Measurements from ENCODE around the gene ANKMY1.

The ANKMY1 gene

DNA sequence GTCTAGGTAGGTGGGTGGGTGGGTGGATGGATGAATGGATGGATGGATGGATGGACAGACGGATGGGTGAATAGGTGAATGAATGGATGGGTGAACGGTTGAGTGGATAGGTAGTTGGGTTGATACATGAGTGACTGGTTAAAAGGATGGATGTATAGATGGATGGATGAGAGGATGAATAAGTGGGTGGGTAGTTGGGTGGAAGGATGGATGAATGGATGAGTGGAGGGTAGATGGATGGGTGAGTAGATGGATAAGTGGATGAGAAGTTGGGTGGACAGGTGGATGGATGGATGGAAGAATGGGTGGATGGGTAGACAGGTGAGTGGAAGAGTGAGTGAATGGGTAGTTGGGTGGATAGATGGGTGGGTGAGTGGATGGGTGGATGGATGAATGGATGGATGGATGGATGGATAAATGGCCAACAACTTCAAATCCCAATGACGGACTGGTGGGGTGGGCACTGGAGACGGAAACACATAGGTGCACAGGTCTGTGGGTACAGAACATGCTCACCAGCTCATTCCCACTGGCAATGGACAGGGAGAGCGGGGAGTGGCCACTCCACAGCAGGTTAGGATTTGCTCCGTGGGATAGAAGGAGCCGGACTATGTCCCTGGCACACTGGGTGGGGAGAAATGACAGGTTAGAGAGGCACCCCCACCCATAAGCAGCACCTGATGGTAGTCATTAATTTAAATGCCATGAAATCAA, 48.8 kb downstream of the ANKMY1 start:
- H3K9me3 ChIP-seq (ENCODE audit: insufficient read depth, low read depth, low read length), result no peaks in the 10 kb centered on the region
- no peaks in the 10 kb centered on the region for H3K4me1 ChIP-seq (ENCODE audit: insufficient read depth, low read length, poor library complexity, severe bottlenecking)
- no peak overlapping the region for H3K9ac ChIP-seq (ENCODE audit: low read depth, low read length, poor library complexity, severe bottlenecking)
- no peak overlapping the region for H3K4me3 ChIP-seq (ENCODE audit: low read length, poor library complexity, severe bottlenecking)
- no peaks in the 10 kb centered on the region for H3K79me2 ChIP-seq (ENCODE audit: insufficient read depth, low read length)
- H3K36me3 ChIP-seq (ENCODE audit: insufficient read depth, low read length), result no peaks in the 10 kb centered on the region
- no peaks in the 10 kb centered on the region for H3F3A ChIP-seq (ENCODE audit: low read depth)
- TF ChIP-seq, protein P1, sequence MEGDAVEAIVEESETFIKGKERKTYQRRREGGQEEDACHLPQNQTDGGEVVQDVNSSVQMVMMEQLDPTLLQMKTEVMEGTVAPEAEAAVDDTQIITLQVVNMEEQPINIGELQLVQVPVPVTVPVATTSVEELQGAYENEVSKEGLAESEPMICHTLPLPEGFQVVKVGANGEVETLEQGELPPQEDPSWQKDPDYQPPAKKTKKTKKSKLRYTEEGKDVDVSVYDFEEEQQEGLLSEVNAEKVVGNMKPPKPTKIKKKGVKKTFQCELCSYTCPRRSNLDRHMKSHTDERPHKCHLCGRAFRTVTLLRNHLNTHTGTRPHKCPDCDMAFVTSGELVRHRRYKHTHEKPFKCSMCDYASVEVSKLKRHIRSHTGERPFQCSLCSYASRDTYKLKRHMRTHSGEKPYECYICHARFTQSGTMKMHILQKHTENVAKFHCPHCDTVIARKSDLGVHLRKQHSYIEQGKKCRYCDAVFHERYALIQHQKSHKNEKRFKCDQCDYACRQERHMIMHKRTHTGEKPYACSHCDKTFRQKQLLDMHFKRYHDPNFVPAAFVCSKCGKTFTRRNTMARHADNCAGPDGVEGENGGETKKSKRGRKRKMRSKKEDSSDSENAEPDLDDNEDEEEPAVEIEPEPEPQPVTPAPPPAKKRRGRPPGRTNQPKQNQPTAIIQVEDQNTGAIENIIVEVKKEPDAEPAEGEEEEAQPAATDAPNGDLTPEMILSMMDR (conservative IDR thresholded peaks at IDR 0.05; ENCODE audit: low read length), result no peak
- TF ChIP-seq EZH2phosphoT487 (IDR thresholded peaks at IDR 0.05; ENCODE audit: borderline replicate concordance), result no peak
- H3K27me3 ChIP-seq (ENCODE audit: insufficient read depth, low read length, poor library complexity, severe bottlenecking), result no peaks in the 10 kb centered on the region
- no peak overlapping the region for H2AFZ ChIP-seq (ENCODE audit: low read length)
- H3K4me2 ChIP-seq (ENCODE audit: low read depth, low read length, poor library complexity, severe bottlenecking), result no peak overlapping the region
- H3K9me2 ChIP-seq (replicated peaks; ENCODE audit: low read depth, low read length), result no peaks in the 10 kb centered on the region
- H4K20me1 ChIP-seq (ENCODE audit: insufficient read depth, low read length, poor library complexity, severe bottlenecking), result no peaks in the 10 kb centered on the region

GRCh38 chr2:240507778-240508251, 50.0 kb downstream of the ANKMY1 start:
- Histone ChIP-seq H3K4me1 (ENCODE audit: insufficient read depth, low read length, poor library complexity, severe bottlenecking) (no peaks in the 10 kb centered on the region), H3F3A (ENCODE audit: low read depth) (no peaks in the 10 kb centered on the region), H3K9me2 (replicated peaks; ENCODE audit: low read depth, low read length) (no peaks in the 10 kb centered on the region), H4K20me1 (ENCODE audit: insufficient read depth, low read length, poor library complexity, severe bottlenecking) (no peaks in the 10 kb centered on the region), H3K79me2 (ENCODE audit: insufficient read depth, low read length) (no peaks in the 10 kb centered on the region), H2AFZ (ENCODE audit: low read length) (no peak overlapping the region), H3K27me3 (ENCODE audit: insufficient read depth, low read length, poor library complexity, severe bottlenecking) (no peaks in the 10 kb centered on the region), H3K9ac (ENCODE audit: low read depth, low read length, poor library complexity, severe bottlenecking) (no peak overlapping the region), H3K4me2 (ENCODE audit: low read depth, low read length, poor library complexity, severe bottlenecking) (no peak overlapping the region), H3K36me3 (ENCODE audit: insufficient read depth, low read length) (no peaks in the 10 kb centered on the region), H3K4me3 (ENCODE audit: low read length, poor library complexity, severe bottlenecking) (no peak overlapping the region), H3K9me3 (ENCODE audit: insufficient read depth, low read depth, low read length) (no peaks in the 10 kb centered on the region)
- TF ChIP-seq EZH2phosphoT487 (IDR thresholded peaks at IDR 0.05; ENCODE audit: borderline replicate concordance), result no peak
- TF ChIP-seq, protein P1 (conservative IDR thresholded peaks at IDR 0.05; ENCODE audit: low read length), result no peak

GRCh38 chr2:240507060-240507777, 50.6 kb downstream of the ANKMY1 start:
- H3K4me3 ChIP-seq (ENCODE audit: low read length, poor library complexity, severe bottlenecking), result no peak overlapping the region
- no peaks in the 10 kb centered on the region for H3K79me2 ChIP-seq (ENCODE audit: insufficient read depth, low read length)
- no peaks in the 10 kb centered on the region for H3K27me3 ChIP-seq (ENCODE audit: insufficient read depth, low read length, poor library complexity, severe bottlenecking)
- H3F3A ChIP-seq (ENCODE audit: low read depth), result no peaks in the 10 kb centered on the region
- H3K9ac ChIP-seq (ENCODE audit: low read depth, low read length, poor library complexity, severe bottlenecking), result no peak overlapping the region
- H3K4me1 ChIP-seq (ENCODE audit: insufficient read depth, low read length, poor library complexity, severe bottlenecking), result no peaks in the 10 kb centered on the region
- H4K20me1 ChIP-seq (ENCODE audit: insufficient read depth, low read length, poor library complexity, severe bottlenecking), result no peaks in the 10 kb centered on the region
- TF ChIP-seq EZH2phosphoT487 (IDR thresholded peaks at IDR 0.05; ENCODE audit: borderline replicate concordance), result no peak
- TF ChIP-seq, protein P1 (conservative IDR thresholded peaks at IDR 0.05; ENCODE audit: low read length), result no peak
- no peaks in the 10 kb centered on the region for H3K36me3 ChIP-seq (ENCODE audit: insufficient read depth, low read length)
- H3K9me3 ChIP-seq (ENCODE audit: insufficient read depth, low read depth, low read length), result no peaks in the 10 kb centered on the region
- no peak overlapping the region for H2AFZ ChIP-seq (ENCODE audit: low read length)
- no peak overlapping the region for H3K4me2 ChIP-seq (ENCODE audit: low read depth, low read length, poor library complexity, severe bottlenecking)
- H3K9me2 ChIP-seq (replicated peaks; ENCODE audit: low read depth, low read length), result no peaks in the 10 kb centered on the region
